PFSK-1 (cell line): ENCODE measurements around the gene ZNF593.

Experiments used
- POLR2AphosphoS5 ChIP-seq: IDR thresholded peaks from 2 replicates; pipeline ENCODE4 v1.6.1; 2012; ENCODE audit warnings: low read depth, mild to moderate bottlenecking, control low read depth, low read length, moderate library complexity
- SIN3A ChIP-seq: IDR thresholded peaks from 2 replicates; pipeline ENCODE4 v1.6.1; 2012; ENCODE audit warnings: mild to moderate bottlenecking, low read length, moderate library complexity, borderline replicate concordance; ENCODE audit not compliant: insufficient read depth
- TF ChIP-seq, protein P1 (sequence below), 2 experiments: IDR thresholded peaks; 2 replicates each; pipeline versions ENCODE4 v1.6.1 to v1.8.0; 2011 to 2012; ENCODE audit warnings: low read depth in 2 of 2, low read length in 2 of 2, control low read depth in 1 of 2, inconsistent platforms in 1 of 2, mild to moderate bottlenecking in 1 of 2, moderate library complexity in 1 of 2; ENCODE audit not compliant: insufficient read depth in 1 of 2

DNA sequence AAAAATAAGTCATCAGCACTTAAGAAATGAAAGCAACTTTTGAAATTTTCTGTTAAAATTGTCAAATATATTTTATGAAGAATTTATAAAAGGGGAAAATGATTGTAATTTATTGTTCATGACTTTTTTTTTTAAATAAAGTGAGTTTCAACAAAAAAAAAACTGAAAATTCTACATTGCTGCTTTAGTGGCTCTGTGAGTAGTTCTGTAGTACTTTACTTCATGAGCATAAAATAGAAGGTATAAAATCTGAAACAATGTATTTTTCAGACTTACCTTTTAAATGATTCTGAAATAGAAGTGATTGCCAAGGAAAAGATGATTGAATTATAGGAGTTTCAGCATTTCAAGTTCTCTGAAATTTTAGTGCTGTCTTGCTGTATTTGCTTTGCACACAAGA is 44.3 kb upstream of the ZNF593 start:
- TF ChIP-seq POLR2AphosphoS5 (no peak), SIN3A (no peak)
- TF ChIP-seq, protein P1, sequence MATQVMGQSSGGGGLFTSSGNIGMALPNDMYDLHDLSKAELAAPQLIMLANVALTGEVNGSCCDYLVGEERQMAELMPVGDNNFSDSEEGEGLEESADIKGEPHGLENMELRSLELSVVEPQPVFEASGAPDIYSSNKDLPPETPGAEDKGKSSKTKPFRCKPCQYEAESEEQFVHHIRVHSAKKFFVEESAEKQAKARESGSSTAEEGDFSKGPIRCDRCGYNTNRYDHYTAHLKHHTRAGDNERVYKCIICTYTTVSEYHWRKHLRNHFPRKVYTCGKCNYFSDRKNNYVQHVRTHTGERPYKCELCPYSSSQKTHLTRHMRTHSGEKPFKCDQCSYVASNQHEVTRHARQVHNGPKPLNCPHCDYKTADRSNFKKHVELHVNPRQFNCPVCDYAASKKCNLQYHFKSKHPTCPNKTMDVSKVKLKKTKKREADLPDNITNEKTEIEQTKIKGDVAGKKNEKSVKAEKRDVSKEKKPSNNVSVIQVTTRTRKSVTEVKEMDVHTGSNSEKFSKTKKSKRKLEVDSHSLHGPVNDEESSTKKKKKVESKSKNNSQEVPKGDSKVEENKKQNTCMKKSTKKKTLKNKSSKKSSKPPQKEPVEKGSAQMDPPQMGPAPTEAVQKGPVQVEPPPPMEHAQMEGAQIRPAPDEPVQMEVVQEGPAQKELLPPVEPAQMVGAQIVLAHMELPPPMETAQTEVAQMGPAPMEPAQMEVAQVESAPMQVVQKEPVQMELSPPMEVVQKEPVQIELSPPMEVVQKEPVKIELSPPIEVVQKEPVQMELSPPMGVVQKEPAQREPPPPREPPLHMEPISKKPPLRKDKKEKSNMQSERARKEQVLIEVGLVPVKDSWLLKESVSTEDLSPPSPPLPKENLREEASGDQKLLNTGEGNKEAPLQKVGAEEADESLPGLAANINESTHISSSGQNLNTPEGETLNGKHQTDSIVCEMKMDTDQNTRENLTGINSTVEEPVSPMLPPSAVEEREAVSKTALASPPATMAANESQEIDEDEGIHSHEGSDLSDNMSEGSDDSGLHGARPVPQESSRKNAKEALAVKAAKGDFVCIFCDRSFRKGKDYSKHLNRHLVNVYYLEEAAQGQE (IDR thresholded peaks at IDR 0.05; ENCODE audit: insufficient read depth in 1 of 2, low read depth in 2 of 2, low read length in 2 of 2), result no peak
